Stimulated activated CD4-positive, alpha-beta T cell treated with anti-CD3 and anti-CD28 coated beads, Interleukin-4, amount 100 ng/mL, for 48 hours (primary cell): ENCODE data around the gene KATNBL1.

ENCODE experiments used
- DNase-seq, 2 donors: peaks; one replicate each; pipeline ENCODE4 v3.0.0-alpha.2; 2020; ENCODE audit warnings: low read depth in 2 of 2

Gene KATNBL1

GRCh38 chr15:34114739-34115138 is 95.2 kb downstream of the KATNBL1 start:
- DNase-seq: no peak

- no peak for DNase-seq
Measured at GRCh38 chr15:34114215-34114614, 95.7 kb downstream of the KATNBL1 start.

- DNase-seq: no peak
Measured at GRCh38 chr15:34111488-34111887, 98.4 kb downstream of the KATNBL1 start.

GRCh38 chr15:34109797-34110663 is 99.9 kb downstream of the KATNBL1 start:
- no peak for DNase-seq

GRCh38 chr15:34107315-34107714 is 102.6 kb downstream of the KATNBL1 start:
- no peak for DNase-seq

GRCh38 chr15:34106423-34106822 is 103.5 kb downstream of the KATNBL1 start:
- DNase-seq: no peak

- no peak for DNase-seq
Measured at GRCh38 chr15:34102175-34102925, 107.5 kb downstream of the KATNBL1 start.

- peak; percentile 97 to 99 for DNase-seq
Measured at GRCh38 chr15:34101366-34102174, 108.3 kb downstream of the KATNBL1 start, which contains the start of the genes EMC7 and PGBD4. Gene EMC7, minus strand, starts transcription at chr15:34101862. Its CDS starts 23 bp downstream, at chr15:34101839. Gene PGBD4, plus strand, starts transcription at chr15:34102083. Its CDS starts 449 bp downstream, at chr15:34102532.

GRCh38 chr15:34099914-34100313 is 110.0 kb downstream of the KATNBL1 start:
- no peak for DNase-seq
